H1 (cell line): Measurements from ENCODE around the gene MVK. TPM values are rescaled to one million over a fixed set of nuclear protein-coding genes. Genes with fewer than 3 reads are reported as not detected.

ENCODE experiments used
- CTCF ChIA-PET: fragments of 300-600 bp; sonication (Branson Sonifier 250); formaldehyde crosslinking; loops from one replicate; lab custom pipeline; 2021; ENCODE audit not compliant: partially characterized antibody; lab: Charles Lee
- POLR2A ChIA-PET: fragments of 300-600 bp; sonication (Branson Sonifier 250); formaldehyde crosslinking; loops from one replicate; lab custom pipeline; 2021; ENCODE audit warnings: inconsistent platforms; ENCODE audit not compliant: partially characterized antibody; lab: Charles Lee
- DNase-seq, 2 experiments: peaks; one replicate each; pipeline versions ENCODE4 v3.0.0 to v3.0.0-alpha.2; 2010 to 2022; ENCODE audit warnings: low spot score in 2 of 2, low read depth in 1 of 2, mixed read lengths in 1 of 2
- FAIRE-seq: peaks from 2 replicates; lab custom pipeline; 2011; peaks lifted over from hg19 to GRCh38; lab: Jason Lieb, UNC
- H2AFZ ChIP-seq: 2 replicates; pipeline ENCODE4 v1.8.1; 2012; ENCODE audit warnings: low read length, inconsistent platforms
- H2AK5ac ChIP-seq: 2 replicates; pipeline ENCODE4 v1.6.1; 2013; ENCODE audit warnings: low read depth, low read length
- H2BK120ac ChIP-seq: replicated peaks from 2 replicates; pipeline ENCODE3; 2013; ENCODE audit warnings: low read depth, low read length, inconsistent platforms
- H2BK12ac ChIP-seq: 2 replicates; pipeline ENCODE4 v1.6.1; 2013; ENCODE audit warnings: low read depth, low read length
- H2BK15ac ChIP-seq: 2 replicates; pipeline ENCODE4 v1.6.1; 2013; ENCODE audit warnings: low read length
- H2BK20ac ChIP-seq: 2 replicates; pipeline ENCODE4 v1.6.1; 2013; ENCODE audit warnings: low read length
- H2BK5ac ChIP-seq: 2 replicates; pipeline ENCODE4 v1.6.1; 2013; ENCODE audit warnings: low read depth, low read length
- H3K14ac ChIP-seq: 2 replicates; pipeline ENCODE4 v1.6.1; 2013; ENCODE audit warnings: inconsistent platforms; ENCODE audit not compliant: insufficient read length
- H3K18ac ChIP-seq: 2 replicates; pipeline ENCODE4 v1.6.1; 2013; ENCODE audit warnings: low read length; ENCODE audit errors: extremely low read depth
- H3K23ac ChIP-seq: 2 replicates; pipeline ENCODE4 v1.6.1; 2013; ENCODE audit warnings: inconsistent platforms; ENCODE audit not compliant: insufficient read length
- H3K23me2 ChIP-seq: 2 replicates; pipeline ENCODE4 v1.6.1; 2013; ENCODE audit warnings: low read depth, low read length
- H3K27ac ChIP-seq: 2 replicates; pipeline ENCODE4 v1.6.1; 2011; ENCODE audit warnings: low read depth, low read length, inconsistent platforms
- H3K27me3 ChIP-seq, 4 experiments: replicated peaks in 1 of 4; 1 replicate in 1 of 4; 2 replicates in 3 of 4; pipeline versions ENCODE4 v1.6.1 to v1.8.1; 2011 to 2013; ENCODE audit warnings: low read length in 3 of 4, mild to moderate bottlenecking in 3 of 4, inconsistent platforms in 2 of 4, mixed read lengths in 2 of 4, moderate library complexity in 1 of 4; ENCODE audit not compliant: control insufficient read depth in 3 of 4, insufficient read depth in 3 of 4; ENCODE audit errors: extremely low read depth in 1 of 4
- H3K36me3 ChIP-seq, 4 experiments: 2 replicates each; pipeline versions ENCODE4 v1.6.1 to v1.8.1; 2011 to 2013; ENCODE audit warnings: mild to moderate bottlenecking in 4 of 4, low read length in 3 of 4, moderate library complexity in 2 of 4, control low read depth in 1 of 4, inconsistent platforms in 1 of 4; ENCODE audit not compliant: insufficient read depth in 4 of 4, control insufficient read depth in 2 of 4
- H3K4ac ChIP-seq: replicated peaks from 2 replicates; pipeline ENCODE3; 2013; ENCODE audit warnings: low read length, low read depth, mixed read lengths, inconsistent platforms; ENCODE audit not compliant: insufficient read length
- H3K4me1 ChIP-seq, 4 experiments: replicated peaks in 1 of 4; 1 replicate in 1 of 4; 2 replicates in 3 of 4; pipeline versions ENCODE4 v1.6.1 to v1.8.1; 2011 to 2013; ENCODE audit warnings: low read length in 3 of 4, inconsistent platforms in 2 of 4, mixed read lengths in 1 of 4; ENCODE audit not compliant: insufficient read depth in 4 of 4, control insufficient read depth in 3 of 4
- H3K4me2 ChIP-seq, 2 experiments: 2 replicates each; pipeline versions ENCODE4 v1.6.1 to v1.8.1; 2011 to 2013; ENCODE audit warnings: low read depth in 2 of 2, low read length in 2 of 2, control low read depth in 1 of 2, inconsistent platforms in 1 of 2, mild to moderate bottlenecking in 1 of 2; ENCODE audit not compliant: insufficient read depth in 1 of 2
- H3K4me3 ChIP-seq, 4 experiments: fragments of 200-600, 300-600 bp in 1 of 4; sonication (generic), shearing (Covaris generic), sonication (Bioruptor Twin) in 1 of 4; 2 replicates each; pipeline versions ENCODE4 v1.5.1 to v1.8.1; 2011 to 2016; ENCODE audit warnings: low read length in 4 of 4, low read depth in 3 of 4, control low read depth in 2 of 4, inconsistent platforms in 2 of 4, mild to moderate bottlenecking in 2 of 4, mixed read lengths in 1 of 4, moderate library complexity in 1 of 4; ENCODE audit not compliant: insufficient read depth in 2 of 4; ENCODE audit errors: extremely low read depth in 1 of 4
- H3K56ac ChIP-seq: replicated peaks from 2 replicates; pipeline ENCODE3; 2013; ENCODE audit warnings: low read depth, mild to moderate bottlenecking, mixed read lengths, low read length, inconsistent platforms; ENCODE audit not compliant: insufficient read length
- H3K79me1 ChIP-seq: 2 replicates; pipeline ENCODE4 v1.6.1; 2013; ENCODE audit warnings: low read depth, low read length, control low read depth
- H3K79me2 ChIP-seq, 2 experiments: 2 replicates each; pipeline versions ENCODE4 v1.6.1 to v1.8.1; 2012 to 2013; ENCODE audit warnings: low read length in 2 of 2, mild to moderate bottlenecking in 2 of 2, inconsistent platforms in 1 of 2; ENCODE audit not compliant: insufficient read depth in 2 of 2, control insufficient read depth in 1 of 2
- H3K9ac ChIP-seq, 4 experiments: replicated peaks in 1 of 4; 1 replicate in 1 of 4; 2 replicates in 3 of 4; pipeline versions ENCODE4 v1.6.1 to v1.8.1; 2011 to 2013; ENCODE audit warnings: low read depth in 3 of 4, low read length in 3 of 4, control low read depth in 2 of 4, mild to moderate bottlenecking in 2 of 4, moderate library complexity in 2 of 4, inconsistent platforms in 1 of 4; ENCODE audit errors: extremely low read depth in 1 of 4
- H3K9me3 ChIP-seq, 2 experiments: 2 replicates each; pipeline versions ENCODE4 v1.6.1 to v1.8.1; 2012 to 2013; ENCODE audit warnings: mild to moderate bottlenecking in 2 of 2, moderate library complexity in 2 of 2, control low read depth in 1 of 2, inconsistent platforms in 1 of 2, low read depth in 1 of 2, low read length in 1 of 2, mixed read lengths in 1 of 2; ENCODE audit not compliant: insufficient read depth in 2 of 2
- H4K20me1 ChIP-seq, 2 experiments: replicated peaks in 1 of 2; 2 replicates each; pipeline versions ENCODE3 to v1.8.1; 2011 to 2013; ENCODE audit warnings: inconsistent platforms in 2 of 2, low read length in 2 of 2, mild to moderate bottlenecking in 1 of 2; ENCODE audit not compliant: insufficient read depth in 2 of 2, control insufficient read depth in 1 of 2
- H4K5ac ChIP-seq: 2 replicates; pipeline ENCODE4 v1.6.1; 2013; ENCODE audit warnings: low read length, low read depth, mixed read lengths, inconsistent platforms; ENCODE audit not compliant: insufficient read length
- H4K8ac ChIP-seq: 2 replicates; pipeline ENCODE4 v1.8.0; 2013; ENCODE audit warnings: mild to moderate bottlenecking, moderate library complexity, low read length, inconsistent platforms; ENCODE audit not compliant: insufficient read depth; ENCODE audit errors: extremely low read depth
- H4K91ac ChIP-seq: replicated peaks from 2 replicates; pipeline ENCODE3; 2013; ENCODE audit warnings: low read length, mixed read lengths, inconsistent platforms; ENCODE audit not compliant: insufficient read length
- BRCA1 ChIP-seq: IDR thresholded peaks from 2 replicates; pipeline ENCODE4 v1.6.1; 2012; ENCODE audit warnings: low read depth, low read length, improper control_type of control experiment
- CREB1 ChIP-seq: IDR thresholded peaks from 2 replicates; pipeline ENCODE4 v1.6.1; 2012; ENCODE audit warnings: inconsistent platforms
- POLR2A ChIP-seq, 2 experiments: IDR thresholded peaks; 1 replicate in 1 of 2; 2 replicates in 1 of 2; pipeline ENCODE4 v1.6.1; 2011; ENCODE audit warnings: low read depth in 2 of 2, low read length in 2 of 2, mild to moderate bottlenecking in 2 of 2; ENCODE audit errors: control extremely low read depth in 1 of 2
- SP2 ChIP-seq: IDR thresholded peaks from 2 replicates; pipeline ENCODE4 v1.6.1; 2012; ENCODE audit warnings: mild to moderate bottlenecking, low read length, inconsistent platforms
- SP4 ChIP-seq: IDR thresholded peaks from 2 replicates; pipeline ENCODE4 v1.6.1; 2012; ENCODE audit warnings: low read length, inconsistent platforms
- SRF ChIP-seq: IDR thresholded peaks from 2 replicates; pipeline ENCODE4 v1.6.1; 2011; ENCODE audit warnings: mild to moderate bottlenecking, low read depth, low read length, moderate library complexity
- SUZ12 ChIP-seq: fragments of 200-600 bp; sonication (generic); IDR thresholded peaks from 2 replicates; pipeline ENCODE4 v1.6.1; 2012; ENCODE audit warnings: mild to moderate bottlenecking, inconsistent platforms, low read length, moderate library complexity, mixed read lengths
- TAF1 ChIP-seq: IDR thresholded peaks from 2 replicates; pipeline ENCODE4 v1.6.1; 2011; ENCODE audit warnings: mild to moderate bottlenecking, low read depth, low read length
- ZNF274 ChIP-seq: IDR thresholded peaks from 2 replicates; pipeline ENCODE4 v1.7.0; 2012; ENCODE audit warnings: low read length, borderline replicate concordance; ENCODE audit errors: extremely low read depth
- WGBS, 2 experiments: shearing (Covaris generic) in 1 of 2; methylation state at CpG; one replicate each; pipeline versions ENCODE4 v1.1.6 to v1.1.7; 2013 to 2015; ENCODE audit warnings: low lambda C conversion rate in 2 of 2, mixed read lengths in 2 of 2, inconsistent platforms in 1 of 2, low coverage in 1 of 2, missing lambda C conversion rate in 1 of 2; ENCODE audit not compliant: insufficient replicate concordance in 2 of 2, insufficient coverage in 1 of 2, insufficient read length in 1 of 2; ENCODE audit errors: extremely low coverage in 1 of 2, missing lambda C conversion rate in 1 of 2; 5-methylcytosine and 5-hydroxymethylcytosine counted together
- polyA plus RNA-seq, 7 experiments: library from polyadenylated mRNA; depleted of rRNA in 3 of 7; stranded (reverse) in 5 of 7; unstranded in 2 of 7; fragments of >200 nt in 5 of 7; fragments of 200-250 nt in 2 of 7; gene quantifications; 1 replicate in 5 of 7; 2 replicates in 1 of 7; 4 replicates in 1 of 7; pipeline versions ENCODE4 v1.2.1 to v1.2.3, GENCODE V29; 2011 to 2013; ENCODE audit warnings: missing spikeins in 2 of 7, mixed read lengths in 2 of 7
- total RNA-seq: library from RNA; stranded (reverse); fragmentation: NEBNext Ultra II Directional; extraction: Animal tissue kit (Norgen Biotek cat#: 25700); gene quantifications from 2 replicates; pipeline ENCODE4 v1.2.1, GENCODE V29; 2021
- TF ChIP-seq, protein P1 (sequence below): IDR thresholded peaks from 2 replicates; pipeline ENCODE4 v1.6.1; 2012; ENCODE audit warnings: inconsistent platforms
- TF ChIP-seq, protein P2 (sequence below): IDR thresholded peaks from 2 replicates; pipeline ENCODE4 v1.6.1; 2012; ENCODE audit warnings: low read length, inconsistent platforms

Gene MVK
- total and polyA plus RNA-seq, 2 of the 8 experiments (the other 6 are each of a cell fraction or from before 2014, with no cell fraction given), result 15.7 to 20.9 TPM

GRCh38 chr12:109560867-109561710 is 12.5 kb upstream of the MVK start:
- Histone ChIP-seq H2BK15ac (no peak overlapping the region), H3K27me3 (no peaks in the 10 kb centered on the region), H3K27ac (no peak overlapping the region), H3K9ac (no peak overlapping the region), H4K91ac (no peak overlapping the region), H3K79me2 (no peaks in the 10 kb centered on the region), H2BK120ac (no peak overlapping the region), H2AFZ (no peak overlapping the region), H3K4me2 (no peak overlapping the region), H4K20me1 (no peaks in the 10 kb centered on the region), H2AK5ac (no peak overlapping the region), H2BK20ac (no peak overlapping the region), H3K23me2 (no peaks in the 10 kb centered on the region), H2BK5ac (no peak overlapping the region), H3K56ac (no peak overlapping the region), H4K5ac (no peak overlapping the region), H3K4me1 (no peaks in the 10 kb centered on the region), H3K23ac (no peak overlapping the region), H2BK12ac (no peak overlapping the region), H3K36me3 (peaks cover 0 to 17% (median 0%) of the 10 kb centered on the region in 4 experiments; a peak in 4 of 8 replicates), H3K18ac (no peak overlapping the region), H4K8ac (no peak overlapping the region; the same call in 1 of the 2 replicates), H3K9me3 (no peaks in the 10 kb centered on the region), H3K79me1 (no peaks in the 10 kb centered on the region), H3K4ac (no peak overlapping the region), H3K4me3 (no peak overlapping the region), H3K14ac (no peak overlapping the region)
- CTCF ChIA-PET, result interaction anchor here (1.0 to 1.7 kb wide), 3 partner anchors 20 to 111 kb away, joined by 3 to 4 read pairs (median 3); no protein-coding TSS in a partner anchor
- WGBS, 2 experiments, result 93% methylated on average over 15 of the region's 30 CpGs; no CpG with 5 or more reads in 1 of the 2 experiments
- DNase-seq (no peak), FAIRE-seq (no peak)
- POLR2A ChIA-PET, result interaction anchor here (1.2 to 2.7 kb wide), 2 partner anchors 10 to 12 kb away, joined by 6 to 11 read pairs; partner anchors contain the start of genes MMAB and MVK
- TF ChIP-seq POLR2A (IDR thresholded peaks at IDR 0.05; ENCODE audit: control extremely low read depth in 1 of 2, low read depth in 2 of 2, low read length in 2 of 2) (no peak), SP2 (no peak), TAF1 (no peak), BRCA1 (no peak), SRF (no peak), ZNF274 (no peak), SP4 (no peak), SUZ12 (no peak), CREB1 (no peak)
- TF ChIP-seq, protein P1, sequence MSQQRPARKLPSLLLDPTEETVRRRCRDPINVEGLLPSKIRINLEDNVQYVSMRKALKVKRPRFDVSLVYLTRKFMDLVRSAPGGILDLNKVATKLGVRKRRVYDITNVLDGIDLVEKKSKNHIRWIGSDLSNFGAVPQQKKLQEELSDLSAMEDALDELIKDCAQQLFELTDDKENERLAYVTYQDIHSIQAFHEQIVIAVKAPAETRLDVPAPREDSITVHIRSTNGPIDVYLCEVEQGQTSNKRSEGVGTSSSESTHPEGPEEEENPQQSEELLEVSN, result no peak
- TF ChIP-seq, protein P2, sequence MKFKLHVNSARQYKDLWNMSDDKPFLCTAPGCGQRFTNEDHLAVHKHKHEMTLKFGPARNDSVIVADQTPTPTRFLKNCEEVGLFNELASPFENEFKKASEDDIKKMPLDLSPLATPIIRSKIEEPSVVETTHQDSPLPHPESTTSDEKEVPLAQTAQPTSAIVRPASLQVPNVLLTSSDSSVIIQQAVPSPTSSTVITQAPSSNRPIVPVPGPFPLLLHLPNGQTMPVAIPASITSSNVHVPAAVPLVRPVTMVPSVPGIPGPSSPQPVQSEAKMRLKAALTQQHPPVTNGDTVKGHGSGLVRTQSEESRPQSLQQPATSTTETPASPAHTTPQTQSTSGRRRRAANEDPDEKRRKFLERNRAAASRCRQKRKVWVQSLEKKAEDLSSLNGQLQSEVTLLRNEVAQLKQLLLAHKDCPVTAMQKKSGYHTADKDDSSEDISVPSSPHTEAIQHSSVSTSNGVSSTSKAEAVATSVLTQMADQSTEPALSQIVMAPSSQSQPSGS, result no peak
